ENCODE results near the gene OXNAD1.

DNA sequence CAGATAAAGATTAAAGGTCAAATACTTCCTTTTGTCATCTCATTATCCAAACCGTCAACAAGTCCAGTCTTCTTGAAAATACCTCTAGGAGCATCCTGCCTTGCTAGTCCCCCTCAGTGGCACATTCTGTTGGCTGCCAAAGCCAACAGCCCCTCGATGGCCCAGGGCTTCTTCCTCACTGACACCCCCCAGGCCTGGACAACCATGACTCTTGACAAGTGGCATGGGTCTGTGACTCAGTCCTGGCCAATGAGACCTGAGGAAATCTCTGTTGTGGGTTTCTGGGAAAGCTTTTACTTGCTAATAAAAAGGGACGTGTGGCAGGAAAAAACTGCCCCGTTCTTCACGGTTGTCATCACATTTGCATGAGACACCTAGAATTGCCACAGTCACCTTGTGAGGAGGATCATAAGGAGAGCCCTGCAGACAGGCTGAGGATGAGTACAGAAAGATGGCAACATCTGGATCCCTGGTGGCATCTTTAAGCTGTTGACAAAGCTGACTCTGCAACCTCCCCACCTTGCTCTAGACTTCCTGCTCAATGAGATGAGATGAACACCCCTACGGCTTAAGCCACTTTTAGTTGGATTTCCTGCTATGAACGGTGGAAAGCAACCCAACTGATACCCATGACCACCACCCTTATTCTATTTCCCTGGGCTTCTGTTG is 81.5 kb downstream of the OXNAD1 start:
- TF ChIP-seq, protein P1, sequence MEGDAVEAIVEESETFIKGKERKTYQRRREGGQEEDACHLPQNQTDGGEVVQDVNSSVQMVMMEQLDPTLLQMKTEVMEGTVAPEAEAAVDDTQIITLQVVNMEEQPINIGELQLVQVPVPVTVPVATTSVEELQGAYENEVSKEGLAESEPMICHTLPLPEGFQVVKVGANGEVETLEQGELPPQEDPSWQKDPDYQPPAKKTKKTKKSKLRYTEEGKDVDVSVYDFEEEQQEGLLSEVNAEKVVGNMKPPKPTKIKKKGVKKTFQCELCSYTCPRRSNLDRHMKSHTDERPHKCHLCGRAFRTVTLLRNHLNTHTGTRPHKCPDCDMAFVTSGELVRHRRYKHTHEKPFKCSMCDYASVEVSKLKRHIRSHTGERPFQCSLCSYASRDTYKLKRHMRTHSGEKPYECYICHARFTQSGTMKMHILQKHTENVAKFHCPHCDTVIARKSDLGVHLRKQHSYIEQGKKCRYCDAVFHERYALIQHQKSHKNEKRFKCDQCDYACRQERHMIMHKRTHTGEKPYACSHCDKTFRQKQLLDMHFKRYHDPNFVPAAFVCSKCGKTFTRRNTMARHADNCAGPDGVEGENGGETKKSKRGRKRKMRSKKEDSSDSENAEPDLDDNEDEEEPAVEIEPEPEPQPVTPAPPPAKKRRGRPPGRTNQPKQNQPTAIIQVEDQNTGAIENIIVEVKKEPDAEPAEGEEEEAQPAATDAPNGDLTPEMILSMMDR (IDR thresholded peaks at IDR 0.05): no peak
- TF ChIP-seq EZH2 (IDR thresholded peaks at IDR 0.05): no peak
- no peak for TF ChIP-seq EZH2phosphoT487 (IDR thresholded peaks at IDR 0.05)
